Fibroblast of lung (primary cell): ENCODE data around the gene EFCAB7. TPM values are rescaled to one million over a fixed set of nuclear protein-coding genes. Genes with fewer than 3 reads are reported as not detected.

Experiments
- DNase-seq, 2 donors: peaks; one replicate each; pipeline versions ENCODE4 v3.0.0 to v3.0.0-alpha.2; 2010; ENCODE audit warnings: low read depth in 2 of 2
- H2AFZ ChIP-seq: 2 replicates; pipeline ENCODE4 v1.5.1; 2012; ENCODE audit warnings: low read length, control low read depth, inconsistent platforms
- H3K27ac ChIP-seq: 2 replicates; pipeline ENCODE4 v1.5.1; 2011; ENCODE audit warnings: low read length, control low read depth; ENCODE audit not compliant: insufficient read depth
- H3K27me3 ChIP-seq: 2 replicates; pipeline ENCODE4 v1.5.1; 2011; ENCODE audit warnings: mild to moderate bottlenecking, low read length; ENCODE audit not compliant: control insufficient read depth, insufficient read depth
- H3K36me3 ChIP-seq: 2 replicates; pipeline ENCODE4 v1.5.1; 2011; ENCODE audit warnings: low read length; ENCODE audit not compliant: control insufficient read depth, insufficient read depth
- H3K4me1 ChIP-seq: 2 replicates; pipeline ENCODE4 v1.5.1; 2011; ENCODE audit warnings: low read length; ENCODE audit not compliant: control insufficient read depth, insufficient read depth; ENCODE audit errors: extremely low read depth
- H3K4me2 ChIP-seq: 2 replicates; pipeline ENCODE4 v1.5.1; 2011; ENCODE audit warnings: low read length, control low read depth; ENCODE audit not compliant: insufficient read depth; ENCODE audit errors: extremely low read depth
- H3K4me3 ChIP-seq, 4 experiments: fragments of 200-600 bp in 1 of 4; sonication (generic) in 1 of 4; replicated peaks in 1 of 4; 2 replicates each; pipeline ENCODE4 v1.5.1; 2011 to 2016; ENCODE audit warnings: low read length in 4 of 4, low read depth in 3 of 4, mild to moderate bottlenecking in 3 of 4, control low read depth in 2 of 4, inconsistent platforms in 1 of 4, mixed read lengths in 1 of 4; ENCODE audit not compliant: insufficient read depth in 1 of 4; ENCODE audit errors: control extremely low read depth in 1 of 4
- H3K79me2 ChIP-seq: 2 replicates; pipeline ENCODE4 v1.5.1; 2012; ENCODE audit warnings: mild to moderate bottlenecking, low read length, inconsistent platforms; ENCODE audit not compliant: control insufficient read depth, insufficient read depth
- H3K9ac ChIP-seq: 2 replicates; pipeline ENCODE4 v1.5.1; 2011; ENCODE audit warnings: mild to moderate bottlenecking, low read length, control low read depth; ENCODE audit not compliant: insufficient read depth
- H3K9me3 ChIP-seq: 2 replicates; pipeline ENCODE4 v1.5.1; 2012; ENCODE audit warnings: low read depth, low read length; ENCODE audit not compliant: control insufficient read depth, insufficient read depth
- H4K20me1 ChIP-seq: 2 replicates; pipeline ENCODE4 v1.5.1; 2011; ENCODE audit warnings: low read length; ENCODE audit not compliant: control insufficient read depth, insufficient read depth; ENCODE audit errors: extremely low read depth
- EZH2 ChIP-seq: IDR thresholded peaks from 2 replicates; pipeline ENCODE4 v1.5.1; 2012; ENCODE audit warnings: low read length, control low read depth, mild to moderate bottlenecking; ENCODE audit errors: missing control alignments
- polyA plus RNA-seq, 2 donors: library from polyadenylated mRNA; depleted of rRNA in 1 of 2; stranded (reverse) in 1 of 2; unstranded in 1 of 2; fragments of >200 nt; gene quantifications; 2 replicates each; pipeline ENCODE4 v1.2.1, GENCODE V29; 2011 to 2012; ENCODE audit warnings: missing spikeins in 1 of 2
- total RNA-seq: library from RNA; depleted of rRNA; stranded (reverse); fragments of >200 nt; gene quantifications from 2 replicates; pipeline ENCODE4 v1.2.1, GENCODE V29; 2014
- TF ChIP-seq, protein P1 (sequence below), 2 donors: IDR thresholded peaks in 1 of 2; conservative IDR thresholded peaks in 1 of 2; 1 replicate in 1 of 2; 2 replicates in 1 of 2; pipeline ENCODE4 v1.5.1; 2011 to 2012; ENCODE audit warnings: low read length in 2 of 2, control low read depth in 1 of 2, inconsistent platforms in 1 of 2, low read depth in 1 of 2, mild to moderate bottlenecking in 1 of 2

Gene EFCAB7
- total and polyA plus RNA-seq, 2 donors (not counting 1 experiment from before 2014, with no cell fraction given) = 4.3 to 9.1 TPM

- TF ChIP-seq EZH2 = no peak
- Histone ChIP-seq H3K4me2 (no peak overlapping the region), H3K4me3 (no peak overlapping the region), H3K27ac (no peak overlapping the region), H3K9ac (no peak overlapping the region), H3K36me3 (no peaks in the 10 kb centered on the region), H3K27me3 (no peaks in the 10 kb centered on the region), H3K4me1 (no peaks in the 10 kb centered on the region), H3K9me3 (no peaks in the 10 kb centered on the region), H4K20me1 (no peaks in the 10 kb centered on the region), H2AFZ (no peak overlapping the region), H3K79me2 (no peaks in the 10 kb centered on the region)
- DNase-seq = no peak
Measured at GRCh38 chr1:63548303-63548702, 25.0 kb downstream of the EFCAB7 start.

DNA sequence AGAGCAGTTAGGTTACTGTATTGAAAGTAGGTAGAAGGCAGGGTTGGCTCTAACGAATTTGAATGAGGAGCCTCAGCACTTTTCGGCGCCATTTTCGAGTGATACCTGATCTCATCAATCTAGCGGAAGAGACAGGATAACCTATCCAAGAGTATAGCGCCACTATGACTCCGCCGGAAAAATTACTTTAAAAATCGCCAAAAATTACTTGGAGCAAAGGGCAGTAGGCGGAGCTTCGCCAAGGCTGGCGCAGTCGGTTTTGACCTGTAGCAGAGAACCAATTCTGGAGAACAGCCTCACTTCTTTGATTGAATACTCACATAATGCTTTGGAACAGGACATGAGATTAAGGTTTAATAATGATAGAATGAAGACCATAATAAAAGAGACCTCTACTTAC is 25.6 kb downstream of the EFCAB7 start:
- no peak for DNase-seq
- Histone ChIP-seq H3K9me3 (no peaks in the 10 kb centered on the region), H3K4me1 (no peaks in the 10 kb centered on the region), H3K27ac (no peak overlapping the region), H3K4me3 (no peak overlapping the region), H3K4me2 (no peak overlapping the region), H3K27me3 (no peaks in the 10 kb centered on the region), H3K36me3 (no peaks in the 10 kb centered on the region), H2AFZ (no peak overlapping the region), H4K20me1 (no peaks in the 10 kb centered on the region), H3K9ac (no peak overlapping the region), H3K79me2 (no peaks in the 10 kb centered on the region)
- TF ChIP-seq, protein P1, sequence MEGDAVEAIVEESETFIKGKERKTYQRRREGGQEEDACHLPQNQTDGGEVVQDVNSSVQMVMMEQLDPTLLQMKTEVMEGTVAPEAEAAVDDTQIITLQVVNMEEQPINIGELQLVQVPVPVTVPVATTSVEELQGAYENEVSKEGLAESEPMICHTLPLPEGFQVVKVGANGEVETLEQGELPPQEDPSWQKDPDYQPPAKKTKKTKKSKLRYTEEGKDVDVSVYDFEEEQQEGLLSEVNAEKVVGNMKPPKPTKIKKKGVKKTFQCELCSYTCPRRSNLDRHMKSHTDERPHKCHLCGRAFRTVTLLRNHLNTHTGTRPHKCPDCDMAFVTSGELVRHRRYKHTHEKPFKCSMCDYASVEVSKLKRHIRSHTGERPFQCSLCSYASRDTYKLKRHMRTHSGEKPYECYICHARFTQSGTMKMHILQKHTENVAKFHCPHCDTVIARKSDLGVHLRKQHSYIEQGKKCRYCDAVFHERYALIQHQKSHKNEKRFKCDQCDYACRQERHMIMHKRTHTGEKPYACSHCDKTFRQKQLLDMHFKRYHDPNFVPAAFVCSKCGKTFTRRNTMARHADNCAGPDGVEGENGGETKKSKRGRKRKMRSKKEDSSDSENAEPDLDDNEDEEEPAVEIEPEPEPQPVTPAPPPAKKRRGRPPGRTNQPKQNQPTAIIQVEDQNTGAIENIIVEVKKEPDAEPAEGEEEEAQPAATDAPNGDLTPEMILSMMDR (conservative IDR thresholded peaks at IDR 0.05 in 1 of 2, IDR thresholded peaks at IDR 0.05 in 1 of 2; ENCODE audit: low read depth in 1 of 2, low read length in 2 of 2) = no peak
- no peak for TF ChIP-seq EZH2

- H3K9ac ChIP-seq = no peak overlapping the region
- H3K27ac ChIP-seq = no peak overlapping the region
- no peaks in the 10 kb centered on the region for H3K27me3 ChIP-seq
- H3K4me2 ChIP-seq = no peak overlapping the region
- no peaks in the 10 kb centered on the region for H4K20me1 ChIP-seq
- no peak overlapping the region for H2AFZ ChIP-seq
- no peaks in the 10 kb centered on the region for H3K36me3 ChIP-seq
- H3K4me1 ChIP-seq = no peaks in the 10 kb centered on the region
- H3K79me2 ChIP-seq = no peaks in the 10 kb centered on the region
- TF ChIP-seq EZH2 = no peak
- TF ChIP-seq, protein P1 (conservative IDR thresholded peaks at IDR 0.05 in 1 of 2, IDR thresholded peaks at IDR 0.05 in 1 of 2; ENCODE audit: low read depth in 1 of 2, low read length in 2 of 2) = no peak
- no peak for DNase-seq
- H3K9me3 ChIP-seq = no peaks in the 10 kb centered on the region
- no peak overlapping the region for H3K4me3 ChIP-seq
Measured at GRCh38 chr1:63555480-63555879, 32.2 kb downstream of the EFCAB7 start.
